Adrenal gland (tissue), 5 donors: ENCODE results near the gene LARGE1.

Source experiments
- CTCF ChIP-seq, 6 experiments: fragments of 450-650 bp in 4 of 6; fragments of 200-600 bp in 2 of 6; sonication (generic) in 1 of 6; IDR thresholded peaks; 1 replicate in 5 of 6; 2 replicates in 1 of 6; pipeline versions ENCODE4 v1.5.1 to v1.8.0; 2016 to 2021; ENCODE audit warnings: antibody characterized with exemption in 6 of 6, mild to moderate bottlenecking in 2 of 6, moderate library complexity in 1 of 6
- POLR2A ChIP-seq, 2 donors: fragments of 450-650 bp; IDR thresholded peaks; one replicate each; pipeline ENCODE4 v1.6.1; 2017; ENCODE audit warnings: antibody characterized with exemption in 2 of 2, mild to moderate bottlenecking in 2 of 2, moderate library complexity in 1 of 2
- donor health status: DM: no; HTN: no; CAD: no.

GRCh38 chr22:33302549-33302948 is 617.7 kb downstream of the LARGE1 start:
- TF ChIP-seq CTCF (IDR thresholded peaks at IDR 0.05) (no peak), POLR2A (IDR thresholded peaks at IDR 0.05) (no peak)
